H9 (cell line): ENCODE measurements around the gene FBXL13. TPM values are rescaled to one million over a fixed set of nuclear protein-coding genes. Genes with fewer than 3 reads are reported as not detected.

ENCODE experiments used
- DNase-seq: peaks from one replicate; pipeline ENCODE4 v3.0.0-alpha.2; 2017
- H2AFZ ChIP-seq: one replicate; pipeline ENCODE4 v1.6.1; 2013; ENCODE audit warnings: mild to moderate bottlenecking, low read length, control low read depth, moderate library complexity
- H2AK5ac ChIP-seq: 2 replicates; pipeline ENCODE4 v1.6.1; 2013; ENCODE audit warnings: low read length, control low read depth, mixed read lengths; ENCODE audit not compliant: insufficient read length
- H2BK120ac ChIP-seq: one replicate; pipeline ENCODE4 v1.6.1; 2013; ENCODE audit warnings: low read depth, mild to moderate bottlenecking, low read length, control low read depth, inconsistent platforms; ENCODE audit not compliant: poor library complexity, severe bottlenecking
- H2BK12ac ChIP-seq: 2 replicates; pipeline ENCODE4 v1.6.1; 2013; ENCODE audit warnings: low read length, control low read depth, mixed read lengths, low read depth; ENCODE audit not compliant: insufficient read length
- H2BK15ac ChIP-seq: 2 replicates; pipeline ENCODE4 v1.6.1; 2013; ENCODE audit warnings: low read depth, low read length, control low read depth
- H2BK20ac ChIP-seq: one replicate; pipeline ENCODE4 v1.6.1; 2013; ENCODE audit warnings: low read depth, mild to moderate bottlenecking, low read length, control low read depth, inconsistent platforms; ENCODE audit not compliant: poor library complexity, severe bottlenecking
- H2BK5ac ChIP-seq: 2 replicates; pipeline ENCODE4 v1.6.1; 2013; ENCODE audit warnings: low read length, control low read depth, mixed read lengths; ENCODE audit not compliant: insufficient read length
- H3K14ac ChIP-seq: 2 replicates; pipeline ENCODE4 v1.6.1; 2013; ENCODE audit warnings: low read length, control low read depth; ENCODE audit not compliant: insufficient read depth
- H3K18ac ChIP-seq: 2 replicates; pipeline ENCODE4 v1.6.1; 2013; ENCODE audit warnings: low read depth, mild to moderate bottlenecking, mixed read lengths, low read length, control low read depth; ENCODE audit not compliant: insufficient read length
- H3K23ac ChIP-seq: 2 replicates; pipeline ENCODE4 v1.6.1; 2013; ENCODE audit warnings: low read length, control low read depth, mixed read lengths, low read depth; ENCODE audit not compliant: insufficient read length
- H3K23me2 ChIP-seq: 2 replicates; pipeline ENCODE4 v1.6.1; 2013; ENCODE audit warnings: low read depth, mild to moderate bottlenecking, mixed read lengths, low read length, control low read depth; ENCODE audit not compliant: insufficient read length, poor library complexity, severe bottlenecking
- H3K27ac ChIP-seq: 2 replicates; pipeline ENCODE4 v1.5.1; 2013; ENCODE audit warnings: low read length, control low read depth, mixed read lengths, low read depth; ENCODE audit not compliant: insufficient read length
- H3K27me3 ChIP-seq: 2 replicates; pipeline ENCODE4 v1.6.1; 2013; ENCODE audit warnings: low read length, control low read depth, inconsistent platforms; ENCODE audit not compliant: insufficient read depth
- H3K4ac ChIP-seq: 2 replicates; pipeline ENCODE4 v1.6.1; 2013; ENCODE audit warnings: low read depth, mild to moderate bottlenecking, control low read depth, inconsistent platforms, low read length, moderate library complexity
- H3K4me1 ChIP-seq: 2 replicates; pipeline ENCODE4 v1.6.1; 2013; ENCODE audit warnings: low read length, control low read depth, inconsistent platforms; ENCODE audit not compliant: insufficient read depth
- H3K4me2 ChIP-seq: 2 replicates; pipeline ENCODE4 v1.6.1; 2013; ENCODE audit warnings: low read length, control low read depth, mixed read lengths; ENCODE audit not compliant: insufficient read length, insufficient read depth
- H3K56ac ChIP-seq: 2 replicates; pipeline ENCODE4 v1.6.1; 2013; ENCODE audit warnings: low read depth, mild to moderate bottlenecking, mixed read lengths, low read length, control low read depth; ENCODE audit not compliant: insufficient read length
- H3K79me1 ChIP-seq: 2 replicates; pipeline ENCODE4 v1.6.1; 2013; ENCODE audit warnings: low read depth, mild to moderate bottlenecking, moderate library complexity, low read length, control low read depth, inconsistent platforms; ENCODE audit not compliant: insufficient read depth, poor library complexity, severe bottlenecking
- H3K79me2 ChIP-seq: 2 replicates; pipeline ENCODE4 v1.6.1; 2013; ENCODE audit warnings: low read length, control low read depth, inconsistent platforms; ENCODE audit not compliant: insufficient read depth
- H3K9ac ChIP-seq: 2 replicates; pipeline ENCODE4 v1.6.1; 2013; ENCODE audit warnings: low read length, control low read depth, mixed read lengths; ENCODE audit not compliant: insufficient read length; ENCODE audit errors: extremely low read depth
- H3K9me3 ChIP-seq: one replicate; pipeline ENCODE4 v1.6.1; 2013; ENCODE audit warnings: low read depth, low read length, inconsistent platforms; ENCODE audit not compliant: control insufficient read depth
- H3T11ph ChIP-seq: one replicate; pipeline ENCODE4 v1.6.1; 2013; ENCODE audit warnings: mild to moderate bottlenecking, low read length, control low read depth, inconsistent platforms
- H4K20me1 ChIP-seq: one replicate; pipeline ENCODE4 v1.6.1; 2013; ENCODE audit not compliant: control insufficient read depth, insufficient read length, insufficient read depth
- H4K5ac ChIP-seq: 2 replicates; pipeline ENCODE4 v1.6.1; 2013; ENCODE audit warnings: low read depth, mild to moderate bottlenecking, mixed read lengths, low read length, control low read depth; ENCODE audit not compliant: insufficient read length
- H4K8ac ChIP-seq: replicated peaks from 2 replicates; pipeline ENCODE4 v1.6.1; 2013; ENCODE audit warnings: low read length, control low read depth, mixed read lengths, low read depth; ENCODE audit not compliant: insufficient read length
- H4K91ac ChIP-seq: 2 replicates; pipeline ENCODE4 v1.6.1; 2013; ENCODE audit warnings: low read depth, mild to moderate bottlenecking, moderate library complexity, mixed read lengths, low read length, control low read depth; ENCODE audit not compliant: insufficient read length
- H3K27ac Mint-ChIP-seq, 3 experiments: 2 replicates in 2 of 3; 3 replicates in 1 of 3; pipeline ENCODE4 v1.8.0; 2020 to 2021; ENCODE audit warnings: mixed read lengths in 3 of 3, mild to moderate bottlenecking in 1 of 3, moderate library complexity in 1 of 3
- H3K27me3 Mint-ChIP-seq: 2 replicates; pipeline ENCODE4 v1.8.0; 2021; ENCODE audit warnings: low read depth, mild to moderate bottlenecking, moderate library complexity, mixed read lengths
- H3K36me3 Mint-ChIP-seq, 3 experiments: 2 replicates in 2 of 3; 3 replicates in 1 of 3; pipeline ENCODE4 v1.8.0; 2020 to 2021; ENCODE audit warnings: low read depth in 3 of 3, mixed read lengths in 3 of 3; ENCODE audit not compliant: insufficient read depth in 1 of 3
- H3K4me1 Mint-ChIP-seq, 2 experiments: 2 replicates each; pipeline ENCODE4 v1.8.0; 2020; ENCODE audit warnings: mixed read lengths in 2 of 2
- H3K4me3 Mint-ChIP-seq, 2 experiments: 2 replicates in 1 of 2; 3 replicates in 1 of 2; pipeline ENCODE4 v1.8.0; 2020 to 2021; ENCODE audit warnings: mild to moderate bottlenecking in 2 of 2, mixed read lengths in 2 of 2, moderate library complexity in 1 of 2
- H3K9me3 Mint-ChIP-seq, 2 experiments: 2 replicates in 1 of 2; 3 replicates in 1 of 2; pipeline ENCODE4 v1.8.0; 2020; ENCODE audit warnings: mild to moderate bottlenecking in 2 of 2, mixed read lengths in 2 of 2, moderate library complexity in 1 of 2
- CTCF ChIP-seq: fragments of 200-600 bp; sonication (generic); conservative IDR thresholded peaks from 3 replicates; pipeline ENCODE4 v1.8.0; 2021; ENCODE audit warnings: antibody characterized with exemption, mild to moderate bottlenecking
- WGBS: extraction: QIAGEN DNeasy Blood & Tissue Kit; methylation state at CpG from one replicate; pipeline ENCODE4 v1.1.7; 2013; ENCODE audit warnings: missing lambda C conversion rate, low lambda C conversion rate, mixed read lengths; ENCODE audit not compliant: insufficient read length; ENCODE audit errors: extremely low coverage; 5-methylcytosine and 5-hydroxymethylcytosine counted together
- total RNA-seq: library from RNA; stranded (reverse); gene quantifications from 2 replicates; pipeline ENCODE4 v1.2.1, GENCODE V29; 2021

FBXL13 gene
- total RNA-seq, 1 experiment from 2014 or later, result 4.4 TPM

GRCh38 chr7:102829075-102829474, 245.5 kb downstream of the FBXL13 start:
- no peaks in the 10 kb centered on the region for H3K79me2 ChIP-seq
- no CpG with 5 or more reads among the region's 3 CpGs for WGBS
- no peaks in the 10 kb centered on the region for H3K23me2 ChIP-seq
- H3K56ac ChIP-seq, result no peak overlapping the region
- no peaks in the 10 kb centered on the region for H3K4me1 ChIP-seq
- H2BK5ac ChIP-seq, result no peak overlapping the region
- no peaks in the 10 kb centered on the region for H3K27me3 ChIP-seq
- H3K14ac ChIP-seq, result no peak overlapping the region
- no peak overlapping the region for H2BK15ac ChIP-seq
- H2AFZ ChIP-seq, result no peak overlapping the region
- DNase-seq, result no peak
- no peak overlapping the region for H3K18ac ChIP-seq
- H3K9ac ChIP-seq, result no peak overlapping the region
- Mint-ChIP-seq H3K4me1 (peaks cover 16 to 18% of the 10 kb centered on the region in 2 experiments), H3K9me3 (no peaks in the 10 kb centered on the region), H3K36me3 (peaks cover 0 to 12% (median 4%) of the 10 kb centered on the region in 3 experiments; a peak in 5 of 7 replicates), H3K27me3 (no peaks in the 10 kb centered on the region), H3K27ac (peak overlapping the region in 1 of 3 experiments; percentile 76; a peak in 2 of 7 replicates), H3K4me3 (no peak overlapping the region)
- no peak overlapping the region for H2BK120ac ChIP-seq
- H3K9me3 ChIP-seq, result no peaks in the 10 kb centered on the region
- no peak overlapping the region for H3K4ac ChIP-seq
- no peak overlapping the region for H3K27ac ChIP-seq
- no peak overlapping the region for H2AK5ac ChIP-seq
- no peak overlapping the region for H3K4me2 ChIP-seq
- H3K79me1 ChIP-seq, result no peaks in the 10 kb centered on the region
- H4K8ac ChIP-seq, result no peak overlapping the region
- H2BK12ac ChIP-seq, result no peak overlapping the region
- no peak overlapping the region for H3K23ac ChIP-seq
- H4K5ac ChIP-seq, result no peak overlapping the region
- H4K20me1 ChIP-seq, result no peaks in the 10 kb centered on the region
- no peak overlapping the region for H4K91ac ChIP-seq
- no peak overlapping the region for H3T11ph ChIP-seq
- no peak for TF ChIP-seq CTCF
- no peak overlapping the region for H2BK20ac ChIP-seq
